Mesendoderm (in vitro differentiated cells): Measurements from ENCODE around the gene SMYD1.

ENCODE experiments used
- DNase-seq: peaks from one replicate; pipeline ENCODE4 v3.0.0; 2013
- H2AK5ac ChIP-seq: 2 replicates; pipeline ENCODE4 v1.6.1; 2013; ENCODE audit warnings: low read length, inconsistent platforms
- H2BK120ac ChIP-seq: 2 replicates; pipeline ENCODE4 v1.6.1; 2013; ENCODE audit warnings: low read depth, mild to moderate bottlenecking, low read length, moderate library complexity, mixed read lengths
- H2BK15ac ChIP-seq: replicated peaks from 2 replicates; pipeline ENCODE4 v1.6.1; 2013; ENCODE audit warnings: low read depth, mild to moderate bottlenecking, moderate library complexity
- H2BK5ac ChIP-seq: 2 replicates; pipeline ENCODE4 v1.6.1; 2013; ENCODE audit warnings: low read length, inconsistent platforms
- H3K18ac ChIP-seq: 2 replicates; pipeline ENCODE4 v1.6.1; 2013; ENCODE audit warnings: mild to moderate bottlenecking, low read length, mixed read lengths
- H3K23ac ChIP-seq: one replicate; pipeline ENCODE4 v1.6.1; 2013; ENCODE audit warnings: low read length
- H3K27ac ChIP-seq: 2 replicates; pipeline ENCODE4 v1.5.1; 2013; ENCODE audit warnings: low read depth, mild to moderate bottlenecking, inconsistent platforms, low read length, moderate library complexity
- H3K27me3 ChIP-seq: 2 replicates; pipeline ENCODE4 v1.6.1; 2013; ENCODE audit warnings: low read length, control low read depth, mild to moderate bottlenecking, inconsistent platforms; ENCODE audit not compliant: insufficient read depth, poor library complexity
- H3K36me3 ChIP-seq: 2 replicates; pipeline ENCODE4 v1.6.1; 2013; ENCODE audit warnings: low read length, inconsistent platforms; ENCODE audit not compliant: control insufficient read depth, insufficient read depth
- H3K4ac ChIP-seq: one replicate; pipeline ENCODE4 v1.6.1; 2013; ENCODE audit warnings: low read depth, mild to moderate bottlenecking, low read length, moderate library complexity
- H3K4me1 ChIP-seq: 2 replicates; pipeline ENCODE4 v1.6.1; 2013; ENCODE audit warnings: low read depth, low read length, inconsistent platforms; ENCODE audit not compliant: control insufficient read depth
- H3K4me2 ChIP-seq: 2 replicates; pipeline ENCODE4 v1.6.1; 2013; ENCODE audit warnings: low read length
- H3K4me3 ChIP-seq: 2 replicates; pipeline ENCODE4 v1.5.1; 2013; ENCODE audit warnings: mild to moderate bottlenecking, low read length
- H3K56ac ChIP-seq: one replicate; pipeline ENCODE4 v1.6.1; 2013; ENCODE audit warnings: low read length
- H3K79me1 ChIP-seq: 2 replicates; pipeline ENCODE4 v1.6.1; 2013; ENCODE audit warnings: low read length, inconsistent platforms
- H3K79me2 ChIP-seq: 2 replicates; pipeline ENCODE4 v1.6.1; 2013; ENCODE audit warnings: mild to moderate bottlenecking, low read length; ENCODE audit not compliant: control insufficient read depth, insufficient read depth
- H3K9ac ChIP-seq: 2 replicates; pipeline ENCODE4 v1.6.1; 2013; ENCODE audit warnings: low read length, inconsistent platforms
- H4K5ac ChIP-seq: one replicate; pipeline ENCODE4 v1.6.1; 2013; ENCODE audit warnings: low read length
- H4K8ac ChIP-seq: one replicate; pipeline ENCODE4 v1.6.1; 2013; ENCODE audit warnings: low read depth, mild to moderate bottlenecking, control low read depth, low read length, moderate library complexity
- WGBS: extraction: QIAGEN DNeasy Blood & Tissue Kit; methylation state at CpG from one replicate; pipeline ENCODE4 v1.1.7; 2013; ENCODE audit warnings: low lambda C conversion rate, missing lambda C conversion rate; ENCODE audit not compliant: insufficient coverage; ENCODE audit errors: extremely low coverage; 5-methylcytosine and 5-hydroxymethylcytosine counted together

The SMYD1 gene

DNA sequence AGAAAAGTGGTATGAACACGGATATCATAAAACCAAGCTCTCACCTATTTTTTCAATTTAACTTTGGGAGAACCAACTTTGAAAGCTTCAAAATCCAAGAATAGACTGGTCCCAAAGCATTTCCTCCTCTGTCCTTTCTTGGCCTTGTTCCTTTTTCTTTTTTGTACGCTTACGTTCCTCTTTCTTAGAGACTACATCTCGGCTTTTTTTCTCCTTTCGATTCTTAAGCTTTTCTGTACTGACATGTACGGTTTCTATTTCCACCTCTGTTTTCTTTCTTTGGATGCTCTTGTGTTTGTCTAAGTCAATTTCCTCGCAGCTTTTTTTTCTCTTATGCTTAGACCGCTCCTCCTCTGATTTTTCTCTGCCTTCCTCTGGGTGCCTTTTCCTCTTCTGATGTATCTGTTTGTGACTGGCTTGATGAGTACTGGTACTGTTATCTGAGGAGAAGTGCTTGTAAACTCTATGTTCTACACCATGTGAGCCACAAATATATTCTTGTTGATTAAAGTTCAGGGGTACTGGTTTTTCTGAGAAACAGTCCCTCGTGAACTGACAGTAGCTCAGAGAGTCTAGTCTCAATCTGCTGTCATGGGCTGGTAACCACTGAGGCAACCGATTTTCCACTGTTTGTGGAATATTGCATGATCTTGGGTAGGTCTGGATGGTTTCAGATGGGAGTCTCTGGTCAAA is 39.8 kb upstream of the SMYD1 start:
- H4K5ac ChIP-seq = no peak overlapping the region
- no peak overlapping the region for H2BK15ac ChIP-seq
- no peaks in the 10 kb centered on the region for H3K27me3 ChIP-seq
- no peak overlapping the region for H3K18ac ChIP-seq
- no peak overlapping the region for H3K23ac ChIP-seq
- H3K27ac ChIP-seq = no peak overlapping the region
- H3K4me1 ChIP-seq = no peaks in the 10 kb centered on the region
- H3K79me1 ChIP-seq = no peaks in the 10 kb centered on the region
- WGBS = no CpG with 5 or more reads among the region's 10 CpGs
- H3K4me2 ChIP-seq = no peak overlapping the region
- H3K4me3 ChIP-seq = no peak overlapping the region
- H3K56ac ChIP-seq = no peak overlapping the region
- H3K4ac ChIP-seq = no peak overlapping the region
- no peak for DNase-seq
- no peaks in the 10 kb centered on the region for H3K36me3 ChIP-seq
- no peaks in the 10 kb centered on the region for H3K79me2 ChIP-seq
- no peak overlapping the region for H3K9ac ChIP-seq
- H2BK5ac ChIP-seq = no peak overlapping the region
- no peak overlapping the region for H2BK120ac ChIP-seq
- H2AK5ac ChIP-seq = no peak overlapping the region
- H4K8ac ChIP-seq = no peak overlapping the region

- H3K4me3 ChIP-seq = no peak overlapping the region
- WGBS = no CpG with 5 or more reads among the region's 4 CpGs
- no peak overlapping the region for H3K4ac ChIP-seq
- no peaks in the 10 kb centered on the region for H3K4me1 ChIP-seq
- no peak overlapping the region for H3K4me2 ChIP-seq
- no peak overlapping the region for H2BK5ac ChIP-seq
- H3K79me2 ChIP-seq = no peaks in the 10 kb centered on the region
- no peak overlapping the region for H2AK5ac ChIP-seq
- DNase-seq = no peak
- no peak overlapping the region for H4K8ac ChIP-seq
- no peak overlapping the region for H2BK120ac ChIP-seq
- no peaks in the 10 kb centered on the region for H3K36me3 ChIP-seq
- H3K79me1 ChIP-seq = no peaks in the 10 kb centered on the region
- H3K27me3 ChIP-seq = no peaks in the 10 kb centered on the region
- H3K56ac ChIP-seq = no peak overlapping the region
- no peak overlapping the region for H3K27ac ChIP-seq
- no peak overlapping the region for H3K9ac ChIP-seq
- no peak overlapping the region for H3K23ac ChIP-seq
- no peak overlapping the region for H4K5ac ChIP-seq
- H3K18ac ChIP-seq = no peak overlapping the region
- H2BK15ac ChIP-seq = no peak overlapping the region
Observed at GRCh38 chr2:88028931-88029330, 38.7 kb upstream of the SMYD1 start.

GRCh38 chr2:88032070-88032702 is 35.4 kb upstream of the SMYD1 start:
- H3K4ac ChIP-seq = no peak overlapping the region
- no peaks in the 10 kb centered on the region for H3K79me2 ChIP-seq
- no peaks in the 10 kb centered on the region for H3K79me1 ChIP-seq
- no peak overlapping the region for H2BK15ac ChIP-seq
- H4K8ac ChIP-seq = no peak overlapping the region
- H3K36me3 ChIP-seq = no peaks in the 10 kb centered on the region
- H3K27me3 ChIP-seq = no peaks in the 10 kb centered on the region
- H2BK120ac ChIP-seq = no peak overlapping the region
- no CpG with 5 or more reads among the region's 7 CpGs for WGBS
- H3K4me3 ChIP-seq = no peak overlapping the region
- no peaks in the 10 kb centered on the region for H3K4me1 ChIP-seq
- no peak overlapping the region for H3K56ac ChIP-seq
- no peak overlapping the region for H3K23ac ChIP-seq
- no peak overlapping the region for H2BK5ac ChIP-seq
- no peak overlapping the region for H2AK5ac ChIP-seq
- no peak overlapping the region for H3K4me2 ChIP-seq
- no peak overlapping the region for H3K9ac ChIP-seq
- H3K18ac ChIP-seq = no peak overlapping the region
- no peak overlapping the region for H3K27ac ChIP-seq
- no peak for DNase-seq
- H4K5ac ChIP-seq = no peak overlapping the region

- no peak overlapping the region for H2AK5ac ChIP-seq
- H3K27ac ChIP-seq = no peak overlapping the region
- no peak overlapping the region for H2BK120ac ChIP-seq
- no peak overlapping the region for H3K9ac ChIP-seq
- H3K23ac ChIP-seq = no peak overlapping the region
- H3K79me1 ChIP-seq = no peaks in the 10 kb centered on the region
- no peak overlapping the region for H3K18ac ChIP-seq
- no peak overlapping the region for H3K4me3 ChIP-seq
- H3K36me3 ChIP-seq = no peaks in the 10 kb centered on the region
- DNase-seq = no peak
- H2BK15ac ChIP-seq = no peak overlapping the region
- no peak overlapping the region for H2BK5ac ChIP-seq
- no peak overlapping the region for H3K4me2 ChIP-seq
- no peaks in the 10 kb centered on the region for H3K4me1 ChIP-seq
- H3K27me3 ChIP-seq = no peaks in the 10 kb centered on the region
- no peaks in the 10 kb centered on the region for H3K79me2 ChIP-seq
- no peak overlapping the region for H4K8ac ChIP-seq
- no peak overlapping the region for H4K5ac ChIP-seq
- H3K56ac ChIP-seq = no peak overlapping the region
- H3K4ac ChIP-seq = no peak overlapping the region
- WGBS = no CpG with 5 or more reads among the region's 2 CpGs
Observed at GRCh38 chr2:88036182-88036581, 31.4 kb upstream of the SMYD1 start.

GRCh38 chr2:88036606-88037005 is 31.0 kb upstream of the SMYD1 start:
- Histone ChIP-seq H4K8ac (no peak overlapping the region), H4K5ac (no peak overlapping the region), H3K4ac (no peak overlapping the region), H3K79me1 (no peaks in the 10 kb centered on the region), H3K27me3 (no peaks in the 10 kb centered on the region), H3K4me2 (no peak overlapping the region), H3K56ac (no peak overlapping the region), H3K36me3 (no peaks in the 10 kb centered on the region), H3K79me2 (no peaks in the 10 kb centered on the region), H3K4me1 (no peaks in the 10 kb centered on the region), H3K9ac (no peak overlapping the region), H3K27ac (no peak overlapping the region), H3K23ac (no peak overlapping the region), H2BK15ac (no peak overlapping the region), H3K18ac (no peak overlapping the region), H2BK5ac (no peak overlapping the region), H2AK5ac (no peak overlapping the region), H3K4me3 (no peak overlapping the region), H2BK120ac (no peak overlapping the region)
- no peak for DNase-seq
